Measurements from ENCODE around the gene USP32.
"Not testable (repeated sequence)": the region's sequence is repeated elsewhere in the genome, so short reads cannot be mapped to it uniquely, and the experiment has no call there.

Gene USP32

DNA sequence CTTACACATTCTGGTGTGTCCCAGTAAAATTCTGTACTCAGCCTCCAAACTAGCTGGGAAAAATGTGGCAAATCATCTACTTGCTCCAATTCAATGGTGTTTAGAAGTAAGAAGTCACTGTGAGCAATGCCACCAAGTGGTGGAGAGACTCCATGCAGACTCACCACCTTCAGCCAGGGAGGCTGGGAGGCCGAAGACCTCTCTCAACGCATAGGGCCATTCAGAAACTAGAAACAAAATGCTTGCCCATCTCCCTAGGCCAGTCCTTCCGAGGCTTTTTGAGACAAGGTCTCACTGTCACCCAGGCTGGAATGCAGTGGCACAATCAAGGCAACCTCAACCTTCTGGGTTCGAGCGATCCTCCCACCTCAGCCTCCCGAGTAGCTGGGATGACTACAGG, 217.2 kb downstream of the USP32 start:
- not testable (repeated sequence) for DNase-seq (ENCODE audit: low read depth in 2 of 2)

DNA sequence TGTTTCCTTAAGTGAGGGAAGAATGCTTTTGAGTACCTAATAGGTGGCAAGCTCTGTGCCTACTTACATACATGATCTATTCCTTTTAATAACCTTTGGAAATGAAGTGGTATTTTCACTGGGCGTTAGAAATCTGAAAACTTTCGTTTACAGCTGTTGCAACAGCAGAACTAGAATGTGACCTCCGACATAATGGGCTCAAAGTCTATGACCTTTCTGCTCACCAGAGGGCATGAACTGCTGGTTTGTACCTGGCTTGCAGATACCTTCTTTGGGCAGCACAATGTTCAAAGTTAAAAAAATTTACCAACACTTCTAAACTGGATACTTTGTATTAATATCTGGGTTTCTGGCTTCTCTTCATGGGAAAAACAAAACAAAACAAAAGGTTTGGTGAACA, 217.9 kb downstream of the USP32 start:
- no peak for DNase-seq (ENCODE audit: low read depth in 2 of 2)

DNA sequence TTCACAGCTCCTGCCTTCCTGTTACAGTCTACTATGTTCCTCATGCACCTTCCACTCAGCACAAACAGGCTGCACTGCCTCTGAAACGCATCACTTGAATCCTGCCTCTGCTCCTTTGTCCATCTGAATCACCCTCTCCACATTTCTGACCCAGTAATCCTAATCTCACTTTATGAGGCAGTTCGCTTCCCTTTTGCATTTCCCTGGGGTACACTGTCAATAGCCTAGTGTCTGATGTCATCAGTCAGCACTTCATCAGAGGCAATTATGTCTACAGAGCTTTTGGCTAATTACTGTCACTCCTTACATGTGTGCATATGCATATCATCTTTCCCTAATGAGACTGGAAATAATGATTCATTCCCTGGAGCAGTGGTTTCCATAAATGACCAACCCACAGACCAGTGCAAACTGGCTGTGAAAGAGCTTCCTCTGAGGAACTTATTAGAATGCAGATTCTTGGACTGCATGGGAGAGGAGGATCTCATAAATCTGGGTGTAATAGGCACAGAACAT, 218.6 kb downstream of the USP32 start:
- no peak for DNase-seq (ENCODE audit: low read depth in 2 of 2)

DNA sequence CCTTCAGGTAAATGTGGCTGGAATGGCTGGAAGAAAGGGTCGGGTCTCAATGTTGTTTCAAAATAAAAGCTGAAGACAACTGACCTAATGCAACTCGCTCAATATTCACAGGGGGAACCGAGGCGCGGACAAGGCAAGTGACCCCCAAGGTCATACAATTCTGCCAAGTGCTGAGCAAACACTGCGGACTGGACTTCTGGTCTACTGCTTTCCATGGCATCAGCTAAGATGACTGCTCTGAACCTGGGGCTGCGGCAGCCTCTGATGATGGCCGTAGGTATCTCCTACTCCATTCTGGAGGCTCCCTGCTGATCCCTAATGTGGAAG, 220.2 kb downstream of the USP32 start:
- no peak for DNase-seq (ENCODE audit: low read depth in 2 of 2)

DNA sequence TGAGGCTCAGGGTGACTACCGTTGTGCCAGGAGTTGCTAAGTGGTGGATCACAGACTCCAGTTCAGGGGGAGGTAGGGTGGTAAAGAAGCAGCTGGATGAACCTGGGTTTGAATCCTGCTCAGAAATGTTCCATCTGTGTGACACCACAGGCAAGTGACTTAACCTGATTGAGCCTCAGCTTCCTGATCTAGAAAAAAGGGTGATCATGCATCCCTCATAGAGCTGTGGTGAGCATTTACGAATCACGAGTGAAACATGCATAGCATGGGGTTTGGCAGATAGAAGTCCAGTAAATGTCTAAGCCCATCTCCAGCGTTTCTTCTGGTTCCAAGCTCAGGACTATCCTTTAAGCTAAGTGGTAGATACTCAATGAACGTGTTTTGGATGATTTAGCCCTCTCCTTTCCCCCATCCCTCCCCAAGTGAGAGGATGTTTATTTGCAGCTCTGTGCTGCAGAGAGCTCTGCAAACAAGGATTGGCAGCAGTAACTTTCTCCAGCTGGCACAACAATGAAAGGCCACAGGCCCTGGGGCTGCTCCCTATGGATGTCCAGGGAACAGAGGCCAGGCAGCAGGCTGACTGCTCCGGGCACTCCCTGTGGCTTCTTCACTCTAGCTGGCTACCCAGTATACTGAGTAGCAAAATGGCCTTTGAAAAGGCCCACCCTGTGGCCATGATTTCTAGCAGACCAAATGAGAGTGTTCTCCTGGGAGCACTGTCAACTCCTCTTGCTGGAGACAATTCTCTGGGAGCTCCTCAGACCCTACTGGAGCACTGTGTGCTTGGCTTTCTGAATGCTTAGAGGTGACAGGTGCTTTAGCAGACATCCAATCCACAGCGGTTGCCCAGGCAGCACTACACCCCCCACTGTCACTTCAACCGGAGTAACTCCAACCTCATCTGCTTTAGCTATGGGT, 220.8 kb downstream of the USP32 start:
- no peak for DNase-seq (ENCODE audit: low read depth in 2 of 2)

DNA sequence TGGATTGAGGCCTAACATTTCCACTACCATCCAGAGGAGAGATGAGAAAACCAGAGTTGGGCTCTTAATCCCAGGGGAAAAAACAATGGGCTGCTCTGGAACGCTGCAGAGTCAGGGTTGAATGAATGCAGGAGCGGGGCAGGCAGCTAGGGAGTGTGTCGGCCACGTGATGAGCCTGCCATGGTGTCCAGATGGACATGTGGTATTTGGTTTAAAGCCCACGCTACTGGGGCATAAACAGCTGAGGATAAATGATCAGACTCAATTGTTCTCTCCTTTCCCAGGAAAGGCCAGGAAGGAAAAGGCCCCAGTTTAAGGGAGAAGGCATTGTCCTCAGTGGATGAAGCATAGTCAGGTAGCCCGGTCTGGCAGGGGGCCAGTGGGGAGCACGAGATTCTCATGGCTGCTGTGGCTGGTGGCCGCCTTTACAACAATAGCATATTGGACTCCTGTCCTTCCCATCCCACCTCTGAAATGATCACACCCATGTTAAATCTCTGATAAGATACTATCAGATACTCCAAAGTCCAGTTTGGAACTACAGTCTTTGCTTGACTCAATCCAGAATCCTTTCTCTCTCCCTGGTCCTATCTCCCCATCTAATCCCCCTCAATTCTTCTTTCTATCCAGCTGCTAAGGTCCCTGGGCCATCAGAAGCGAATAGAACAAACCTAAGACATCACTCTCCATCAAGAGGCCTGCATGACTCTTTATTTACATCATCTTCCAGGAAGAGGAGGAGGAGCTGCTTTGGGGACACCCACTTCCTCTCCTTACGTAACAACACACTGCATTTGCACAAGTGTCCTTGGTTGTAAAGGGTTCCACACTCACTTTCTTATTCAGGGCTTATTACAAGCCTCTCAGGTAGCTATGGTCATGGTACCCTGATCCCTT, 221.8 kb downstream of the USP32 start:
- DNase-seq (ENCODE audit: low read depth in 2 of 2) = no peak

DNA sequence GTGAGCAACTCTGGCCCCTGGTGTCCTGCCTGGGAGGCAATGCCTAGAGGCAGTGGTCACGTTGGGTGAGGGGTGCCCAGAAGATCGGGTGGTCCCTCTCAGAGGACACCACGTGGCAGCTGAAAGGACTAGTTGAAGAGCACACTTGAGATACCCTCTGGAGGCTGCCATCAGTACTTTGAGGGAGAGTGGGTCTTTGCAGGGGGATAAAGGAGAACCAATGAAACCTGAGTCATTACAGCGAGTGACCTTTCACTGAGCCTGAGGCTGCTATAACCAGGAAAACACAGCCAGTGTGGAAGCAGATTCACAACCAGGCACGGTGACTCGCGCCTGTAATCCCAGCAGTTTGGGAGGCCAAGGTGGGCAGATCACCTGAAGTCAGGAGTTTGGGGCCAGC, 223.3 kb downstream of the USP32 start:
- DNase-seq (ENCODE audit: low read depth in 2 of 2) = no peak

DNA sequence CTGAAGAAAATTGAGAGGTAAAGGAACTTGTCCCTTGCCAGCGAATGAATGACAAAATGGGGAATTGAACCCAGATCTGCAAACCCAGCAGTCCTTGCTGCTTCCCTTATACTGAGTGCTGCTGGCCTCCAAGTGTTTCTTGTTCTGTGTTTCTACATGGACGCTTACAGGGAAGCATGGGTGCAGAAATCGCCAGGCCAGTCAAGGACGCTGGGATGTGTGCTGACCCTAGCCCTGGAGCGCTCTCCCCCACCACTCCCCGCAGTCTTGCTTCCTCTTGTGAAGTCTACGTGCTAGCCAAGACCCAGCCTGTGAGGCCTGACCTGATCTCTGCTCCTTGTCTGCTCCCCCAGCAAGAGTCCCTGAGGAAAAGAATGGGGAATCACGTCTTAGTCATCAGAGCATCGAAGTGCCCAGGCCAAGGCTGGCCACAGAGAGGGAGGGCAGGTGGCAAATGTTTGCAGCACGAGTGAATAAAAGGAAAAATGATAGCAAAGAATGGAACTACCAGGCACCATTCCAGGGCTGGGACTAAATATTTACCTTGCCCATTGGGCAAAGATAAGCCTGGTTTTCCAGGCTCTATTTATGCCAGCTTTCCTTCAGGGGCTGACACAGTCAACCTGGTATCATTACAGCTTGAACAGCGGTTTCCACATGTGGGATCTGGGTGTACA, 224.7 kb downstream of the USP32 start:
- DNase-seq (ENCODE audit: low read depth in 2 of 2) = no peak

DNA sequence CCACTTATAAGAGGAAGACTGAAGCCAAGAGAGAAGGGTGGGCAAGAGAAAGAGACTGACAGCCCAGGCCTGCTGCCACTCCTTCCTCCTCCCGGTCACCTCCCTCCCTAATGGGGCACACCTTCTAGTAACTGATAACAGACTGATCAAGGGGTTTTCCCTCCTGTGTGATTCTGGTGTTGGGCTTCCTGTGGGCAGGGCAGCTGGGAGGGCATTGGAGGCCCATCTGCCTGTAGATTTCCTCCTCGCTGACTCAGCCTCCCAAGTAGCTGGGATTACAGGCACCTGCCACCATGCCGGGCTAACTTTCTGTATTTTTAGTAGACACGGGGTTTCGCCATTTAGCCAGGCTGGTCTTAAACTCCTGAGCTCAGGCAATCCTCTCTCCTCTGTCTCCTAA, 226.0 kb downstream of the USP32 start:
- DNase-seq (ENCODE audit: low read depth in 2 of 2) = no peak

DNA sequence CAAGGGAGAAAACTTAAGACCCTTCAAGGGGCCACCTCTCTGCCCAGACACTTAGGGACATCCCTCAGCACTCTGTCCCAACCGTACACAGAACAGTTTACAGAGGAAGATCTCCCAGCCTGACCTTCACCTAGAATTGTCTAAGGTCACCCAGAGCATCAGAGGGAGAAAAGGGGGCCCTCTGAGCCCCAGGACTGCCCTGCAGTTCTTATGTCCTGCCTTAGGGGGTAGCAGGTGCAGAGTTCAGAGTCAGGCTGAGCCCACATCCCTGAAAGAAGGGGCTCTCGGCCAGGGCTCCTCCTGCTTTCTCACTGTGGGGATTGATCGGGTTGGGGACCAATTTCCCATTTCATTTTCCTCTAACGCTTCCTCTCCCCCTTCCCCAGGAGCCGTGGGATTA, 226.7 kb downstream of the USP32 start:
- no peak for DNase-seq (ENCODE audit: low read depth in 2 of 2)

DNA sequence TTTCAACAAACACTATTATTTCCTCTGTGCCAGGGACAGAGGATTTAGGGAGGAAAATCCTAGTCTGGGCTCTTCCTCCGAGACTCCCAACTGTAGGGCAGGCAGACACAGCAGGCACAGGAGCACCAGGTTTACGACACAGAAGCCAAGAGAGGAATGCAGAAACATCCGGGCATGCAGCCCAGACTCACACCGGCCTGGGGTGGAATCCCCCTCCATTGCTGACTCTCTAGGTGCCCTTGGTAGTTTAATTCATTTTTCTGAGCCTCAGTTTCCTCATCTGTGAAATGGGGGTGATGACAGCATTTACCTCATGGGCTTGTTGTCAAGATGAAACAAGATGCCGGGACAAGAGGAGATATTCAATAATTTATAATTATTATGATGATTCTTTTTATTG, 227.2 kb downstream of the USP32 start:
- no peak for DNase-seq (ENCODE audit: low read depth in 2 of 2)

DNA sequence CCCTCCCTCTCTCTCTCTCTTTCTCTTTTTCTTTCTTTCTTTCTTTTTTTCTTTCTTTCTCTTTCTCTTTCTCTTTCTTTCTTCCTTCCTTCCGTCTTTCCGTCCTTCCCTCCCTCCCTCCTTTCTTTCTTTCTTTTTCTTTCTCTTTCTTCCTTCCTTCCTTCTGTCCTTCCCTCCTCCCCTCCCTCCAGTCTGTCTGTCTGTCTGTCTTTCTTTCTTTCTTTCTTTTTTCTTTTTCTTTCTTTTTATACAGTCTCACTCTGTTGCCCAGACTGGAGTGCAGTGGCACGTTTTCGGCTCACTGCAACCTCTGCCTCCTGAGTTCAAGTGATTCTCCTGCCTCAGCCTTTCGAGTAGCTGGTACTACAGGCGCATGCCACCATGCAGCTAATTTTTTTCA, 227.8 kb downstream of the USP32 start:
- no peak for DNase-seq (ENCODE audit: low read depth in 2 of 2)

DNA sequence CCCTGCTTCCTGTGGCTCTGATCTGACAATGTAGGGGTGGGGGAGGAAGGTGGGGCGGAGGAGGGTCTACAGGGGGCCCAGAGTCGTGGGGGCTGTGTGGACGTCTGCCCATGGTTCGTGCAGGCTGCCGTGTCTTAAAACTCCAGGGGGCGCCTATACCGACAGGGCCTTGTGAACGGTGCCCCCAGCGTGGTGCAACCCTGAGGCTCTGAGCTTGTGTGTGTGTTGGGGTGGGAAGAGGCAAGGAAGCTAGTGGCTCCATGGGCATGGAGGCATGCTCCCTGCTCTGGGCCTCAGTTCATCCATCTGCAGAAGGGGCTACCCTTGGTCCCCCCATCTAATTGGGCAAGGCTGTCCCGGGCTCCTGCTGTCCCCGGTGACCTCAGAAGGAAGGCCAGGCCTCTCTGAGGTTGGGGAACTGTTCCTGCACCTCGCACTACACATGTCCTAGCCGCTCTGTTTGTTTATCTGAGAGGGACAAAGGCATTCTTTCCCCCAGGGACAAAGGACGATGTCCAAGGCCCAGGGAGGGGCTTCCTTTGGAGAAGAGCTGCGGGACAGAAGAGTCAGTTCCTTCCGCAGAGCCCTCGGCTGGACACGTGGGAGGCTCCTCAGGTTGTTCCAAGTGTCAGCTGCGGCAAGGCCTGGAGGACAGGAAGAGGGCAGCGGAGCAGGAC, 228.7 kb downstream of the USP32 start:
- no peak for DNase-seq (ENCODE audit: low read depth in 2 of 2)

DNA sequence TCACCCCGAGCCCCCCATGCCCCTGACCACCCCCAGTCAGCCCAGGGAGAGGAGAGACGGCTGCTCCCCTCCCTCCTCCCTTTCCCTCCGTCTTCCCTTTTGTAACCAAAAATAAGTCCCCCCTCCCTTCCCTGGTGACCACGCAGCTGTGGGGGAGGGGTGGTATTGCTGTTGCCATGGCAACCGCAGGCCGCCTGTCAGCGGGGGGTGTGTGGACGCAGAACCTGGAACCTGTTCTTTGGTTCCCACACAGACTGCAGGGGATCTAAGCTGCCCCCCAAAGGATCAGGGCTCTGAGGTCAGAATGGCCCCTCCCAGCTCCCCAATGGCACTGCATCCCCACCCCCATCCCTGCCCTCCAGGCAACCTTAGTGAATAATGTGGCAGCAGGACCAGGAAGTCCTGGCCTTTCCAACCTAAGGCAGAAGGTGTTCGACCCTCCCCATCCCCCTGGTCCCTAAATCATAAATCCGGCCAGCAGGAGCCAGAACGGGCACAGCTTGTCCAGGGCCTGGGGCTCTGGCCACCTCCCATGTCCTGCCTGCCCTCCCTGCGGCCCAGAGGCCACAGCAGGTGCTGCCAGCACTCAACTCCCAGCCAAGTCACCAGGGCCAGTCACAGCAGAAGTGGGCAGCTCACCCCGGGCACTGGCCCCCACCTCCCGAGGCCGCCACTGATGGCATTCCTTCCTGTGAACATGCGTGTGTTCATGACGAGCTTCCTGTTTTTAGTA, 230.2 kb downstream of the USP32 start:
- no peak for DNase-seq (ENCODE audit: low read depth in 2 of 2)

DNA sequence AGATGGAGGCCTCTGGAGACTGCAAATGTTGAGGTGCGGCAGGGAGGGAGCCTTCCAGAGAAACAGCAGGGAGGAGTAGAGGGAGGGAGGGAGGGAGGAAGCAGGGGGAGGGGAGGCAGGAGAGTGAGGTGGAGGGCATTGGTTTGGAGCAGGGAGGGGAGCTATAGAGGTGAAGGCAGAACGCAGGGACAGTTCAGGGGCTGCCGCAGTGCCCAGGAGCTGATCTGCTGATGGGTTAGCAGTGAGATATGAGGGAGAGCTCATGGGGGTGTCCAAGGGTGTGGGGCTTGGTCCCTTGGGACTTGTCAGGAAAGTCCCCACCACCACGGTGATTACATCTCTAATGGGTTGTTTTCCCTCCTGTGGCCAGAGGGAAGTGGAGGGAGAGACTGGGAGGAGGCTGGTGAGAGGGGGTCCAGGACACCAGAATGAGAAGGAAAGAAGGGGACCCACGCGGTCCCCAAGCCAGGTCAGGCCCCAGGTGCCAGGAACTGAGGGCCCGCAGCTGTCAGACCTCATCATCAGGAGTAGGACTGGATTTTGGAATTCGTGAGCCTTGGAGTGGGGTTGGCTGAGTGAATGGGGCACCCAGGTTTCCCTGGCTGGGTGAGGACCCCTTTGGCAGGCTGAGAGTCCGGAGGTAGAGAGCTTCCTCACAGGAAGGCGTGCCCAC, 231.0 kb downstream of the USP32 start:
- DNase-seq (ENCODE audit: low read depth in 2 of 2) = no peak

DNA sequence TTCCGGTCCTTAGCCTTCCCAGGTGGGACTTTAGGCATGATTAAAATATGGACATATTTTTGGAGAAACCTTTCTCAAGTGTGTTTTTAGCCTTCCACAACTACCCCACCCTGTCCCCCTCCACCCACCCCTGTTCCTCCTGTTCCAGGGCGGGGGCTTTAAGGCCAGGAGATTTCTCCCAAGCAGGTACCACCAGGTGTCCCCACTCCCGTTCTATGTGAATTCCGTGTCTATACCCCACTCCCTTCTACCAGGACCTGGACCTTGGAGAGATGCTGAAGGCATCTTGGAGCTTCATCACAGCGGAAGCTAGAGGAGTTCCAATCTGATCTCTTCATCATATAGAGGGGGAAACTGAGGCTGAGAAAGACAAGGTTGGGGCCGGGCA, 232.5 kb downstream of the USP32 start:
- no peak for DNase-seq (ENCODE audit: low read depth in 2 of 2)

DNA sequence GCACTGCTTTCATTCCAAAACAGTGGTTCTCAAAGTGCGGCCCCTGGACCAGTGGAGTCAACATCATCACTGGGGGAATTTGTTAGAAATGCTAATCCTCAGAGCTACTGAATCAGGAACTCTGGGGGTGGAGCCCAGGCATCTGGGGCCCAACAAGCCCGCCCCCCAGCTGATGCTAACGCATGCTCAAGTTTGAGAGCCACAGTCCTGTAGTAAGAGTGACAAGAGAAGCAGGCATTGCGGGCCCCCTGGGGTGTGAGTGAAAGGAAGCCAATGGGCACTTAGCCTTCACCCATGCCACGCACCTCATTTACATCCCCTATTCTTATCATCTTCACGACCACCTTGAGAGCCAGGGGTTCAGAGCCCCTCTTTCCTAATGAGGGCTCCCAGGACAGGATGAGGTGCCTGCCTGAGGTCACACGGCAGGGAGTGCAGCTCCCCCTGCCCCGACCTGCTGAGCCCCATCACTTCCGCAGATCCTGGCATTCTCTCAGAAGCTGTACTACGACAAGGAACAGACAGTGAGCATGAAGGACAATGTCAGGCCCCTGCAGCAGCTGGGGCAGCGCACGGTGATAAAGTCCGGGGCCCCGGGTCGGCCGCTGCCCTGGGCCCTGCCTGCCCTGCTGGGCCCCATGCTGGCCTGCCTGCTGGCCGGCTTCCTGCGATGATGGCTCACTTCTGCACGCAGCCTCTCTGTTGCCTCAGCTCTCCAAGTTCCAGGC, 233.0 kb downstream of the USP32 start:
- no peak for DNase-seq (ENCODE audit: low read depth in 2 of 2)

DNA sequence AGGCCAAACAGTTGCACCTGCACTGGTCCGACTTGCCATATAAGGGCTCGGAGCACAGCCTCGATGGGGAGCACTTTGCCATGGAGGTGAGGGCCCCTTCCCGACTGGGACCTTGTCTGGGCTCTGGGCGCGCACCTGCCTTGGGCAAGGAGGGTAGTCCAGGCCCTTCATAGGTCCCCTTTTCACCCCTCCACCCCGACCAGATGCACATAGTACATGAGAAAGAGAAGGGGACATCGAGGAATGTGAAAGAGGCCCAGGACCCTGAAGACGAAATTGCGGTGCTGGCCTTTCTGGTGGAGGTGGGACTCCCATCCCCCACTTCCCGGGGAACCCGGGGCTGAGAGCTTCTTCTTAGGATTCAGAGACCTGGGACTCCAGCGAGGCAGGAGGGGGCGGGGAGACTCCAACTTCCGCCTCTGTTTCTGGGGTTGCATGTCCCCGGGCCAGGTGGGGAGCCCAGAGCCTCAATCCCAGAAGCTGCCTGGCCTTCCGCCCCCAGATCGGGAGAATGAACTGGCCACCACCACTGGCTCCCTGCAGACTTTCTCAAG, 234.4 kb downstream of the USP32 start:
- DNase-seq (ENCODE audit: low read depth in 2 of 2) = no peak

DNA sequence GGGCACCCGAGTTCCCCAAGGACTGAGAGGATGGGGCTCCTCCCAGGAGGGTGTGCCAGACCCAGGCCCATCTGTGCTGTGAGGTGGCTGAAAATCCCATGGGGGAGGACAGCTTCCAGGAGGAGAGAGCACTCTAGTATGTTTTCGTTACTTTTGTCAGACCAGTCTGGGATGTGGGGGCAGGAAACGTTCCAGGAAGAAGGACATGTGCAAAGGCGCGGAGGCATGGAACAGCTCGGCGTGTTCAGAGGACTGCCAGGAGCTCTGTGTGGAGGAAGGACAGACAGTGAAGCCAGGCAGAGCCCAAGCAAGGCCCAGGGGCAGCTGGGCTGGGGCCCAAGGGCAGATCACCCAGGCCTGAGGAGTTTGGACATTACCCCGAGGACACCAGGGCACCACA, 235.2 kb downstream of the USP32 start:
- DNase-seq (ENCODE audit: low read depth in 2 of 2) = no peak
